HEK293 (cell line): ENCODE measurements around the gene S1PR1.

Experiments
- GLIS2 ChIP-seq: fragments of 450-650 bp; formaldehyde crosslinking; IDR thresholded peaks from 2 replicates; pipeline ENCODE4 v1.5.1; 2016; ENCODE audit warnings: missing biosample characterization, missing genetic modification characterization
- IKZF3 ChIP-seq: fragments of 450-650 bp; IDR thresholded peaks from 2 replicates; pipeline ENCODE4 v1.5.0; 2018; ENCODE audit warnings: missing biosample characterization, mild to moderate bottlenecking, missing genetic modification characterization, moderate library complexity
- KLF7 ChIP-seq: fragments of 450-650 bp; formaldehyde crosslinking; IDR thresholded peaks from 2 replicates; pipeline ENCODE4 v1.5.1; 2016; ENCODE audit warnings: missing biosample characterization, missing genetic modification characterization, borderline replicate concordance
- SETDB1 ChIP-seq: IDR thresholded peaks from one replicate; pipeline ENCODE4 v1.6.1; 2017; ENCODE audit warnings: mild to moderate bottlenecking, low read length, moderate library complexity, mixed read lengths; ENCODE audit not compliant: insufficient read length
- SP7 ChIP-seq: fragments of 450-650 bp; formaldehyde crosslinking; IDR thresholded peaks from 2 replicates; pipeline ENCODE4 v1.5.1; 2016; ENCODE audit warnings: missing biosample characterization, missing genetic modification characterization
- TRIM28 ChIP-seq: IDR thresholded peaks from 2 replicates; pipeline ENCODE4 v1.6.1; 2011; ENCODE audit warnings: low read length, control low read depth, borderline replicate concordance
- ZBTB1 ChIP-seq: fragments of 450-650 bp; formaldehyde crosslinking; IDR thresholded peaks from 2 replicates; pipeline ENCODE4 v1.5.1; 2016; ENCODE audit warnings: missing biosample characterization, missing genetic modification characterization
- ZBTB17 ChIP-seq: fragments of 450-650 bp; formaldehyde crosslinking; IDR thresholded peaks from 2 replicates; pipeline ENCODE4 v1.5.1; 2016; ENCODE audit warnings: missing biosample characterization, missing genetic modification characterization
- ZFP69B ChIP-seq: fragments of 450-650 bp; formaldehyde crosslinking; IDR thresholded peaks from 2 replicates; pipeline ENCODE4 v1.5.1; 2016; ENCODE audit warnings: missing biosample characterization, missing genetic modification characterization
- ZNF16 ChIP-seq: fragments of 450-650 bp; formaldehyde crosslinking; IDR thresholded peaks from 2 replicates; pipeline ENCODE4 v1.5.1; 2016; ENCODE audit warnings: low read depth, missing biosample characterization, missing genetic modification characterization
- ZNF174 ChIP-seq: fragments of 450-650 bp; formaldehyde crosslinking; IDR thresholded peaks from 2 replicates; pipeline ENCODE4 v1.5.0; 2017; ENCODE audit warnings: missing biosample characterization, mild to moderate bottlenecking, missing genetic modification characterization
- ZNF416 ChIP-seq: fragments of 450-650 bp; formaldehyde crosslinking; IDR thresholded peaks from 2 replicates; pipeline ENCODE4 v1.5.1; 2016; ENCODE audit warnings: missing biosample characterization, missing genetic modification characterization
- ZNF629 ChIP-seq: fragments of 450-650 bp; formaldehyde crosslinking; IDR thresholded peaks from 2 replicates; pipeline ENCODE4 v1.5.1; 2017; ENCODE audit warnings: missing biosample characterization, missing genetic modification characterization
- ZNF747 ChIP-seq: fragments of 450-650 bp; formaldehyde crosslinking; IDR thresholded peaks from 2 replicates; pipeline ENCODE4 v1.5.1; 2016; ENCODE audit warnings: missing biosample characterization, missing genetic modification characterization
- ZNF776 ChIP-seq: fragments of 450-650 bp; formaldehyde crosslinking; IDR thresholded peaks from 2 replicates; pipeline ENCODE4 v1.5.0; 2017; ENCODE audit warnings: missing biosample characterization, missing genetic modification characterization, borderline replicate concordance
- ZNF777 ChIP-seq: fragments of 450-650 bp; formaldehyde crosslinking; IDR thresholded peaks from 2 replicates; pipeline ENCODE4 v1.5.1; 2017; ENCODE audit warnings: missing biosample characterization, missing genetic modification characterization, borderline replicate concordance
- ZSCAN16 ChIP-seq: fragments of 450-650 bp; formaldehyde crosslinking; IDR thresholded peaks from 2 replicates; pipeline ENCODE4 v1.5.1; 2016; ENCODE audit warnings: missing biosample characterization, missing genetic modification characterization
- TF ChIP-seq, protein P1 (sequence below): fragments of 450-650 bp; formaldehyde crosslinking; IDR thresholded peaks from 2 replicates; pipeline ENCODE4 v1.5.1; 2017; ENCODE audit warnings: missing biosample characterization, missing genetic modification characterization
- TF ChIP-seq, protein P2 (sequence below): fragments of 450-650 bp; formaldehyde crosslinking; conservative IDR thresholded peaks from 2 replicates; pipeline ENCODE4 v1.5.1; 2016; ENCODE audit warnings: low read depth, missing biosample characterization, missing genetic modification characterization
- TF ChIP-seq, protein P3 (sequence below): fragments of 450-650 bp; formaldehyde crosslinking; IDR thresholded peaks from 2 replicates; pipeline ENCODE4 v1.5.1; 2016; ENCODE audit warnings: missing biosample characterization, missing genetic modification characterization
- TF ChIP-seq, protein P4 (sequence below): fragments of 450-650 bp; formaldehyde crosslinking; conservative IDR thresholded peaks from 2 replicates; pipeline ENCODE4 v1.5.1; 2016; ENCODE audit warnings: low read depth, missing biosample characterization, missing genetic modification characterization
- TF ChIP-seq, protein P5 (sequence below): fragments of 450-650 bp; formaldehyde crosslinking; IDR thresholded peaks from 2 replicates; pipeline ENCODE4 v1.5.1; 2016; ENCODE audit warnings: missing biosample characterization, missing genetic modification characterization
- TF ChIP-seq, protein P6 (sequence below): fragments of 450-650 bp; formaldehyde crosslinking; IDR thresholded peaks from 2 replicates; pipeline ENCODE4 v1.5.1; 2016; ENCODE audit warnings: missing biosample characterization, missing genetic modification characterization

The S1PR1 gene

DNA sequence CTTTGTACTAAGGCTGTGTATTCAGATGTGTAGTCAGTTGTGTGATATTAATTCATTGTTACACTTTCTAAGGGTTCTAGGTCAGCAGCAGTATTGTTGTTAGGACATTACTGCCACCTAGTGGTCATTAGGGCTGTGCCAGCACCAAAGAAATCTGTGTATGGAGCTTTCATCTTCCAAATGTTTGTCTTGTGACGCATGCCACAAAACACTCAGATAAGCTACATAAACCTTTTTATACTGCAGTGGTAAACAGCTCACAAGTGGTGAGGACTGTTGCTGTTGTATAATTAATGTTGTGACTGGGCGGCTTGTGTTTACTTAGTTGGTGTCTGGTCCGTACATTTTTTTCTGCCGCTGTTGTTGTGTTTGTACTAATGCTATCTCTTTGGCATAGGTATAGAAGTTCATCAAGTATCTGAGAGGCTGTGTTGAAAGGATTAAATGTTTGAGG is 51.7 kb downstream of the S1PR1 start (continued):
- TF ChIP-seq ZNF16: no peak
- 0 out of 2 replicates have a peak, but pooled peaks have one; percentile 35 for TF ChIP-seq ZFP69B (tag by site-specific recombination)
- TF ChIP-seq ZSCAN16 (tag by site-specific recombination): no peak
- no peak for TF ChIP-seq ZNF747 (tag by site-specific recombination)
- no peak for TF ChIP-seq KLF7 (tag by site-specific recombination)
- no peak for TF ChIP-seq GLIS2 (tag by site-specific recombination)
- TF ChIP-seq, protein P1, sequence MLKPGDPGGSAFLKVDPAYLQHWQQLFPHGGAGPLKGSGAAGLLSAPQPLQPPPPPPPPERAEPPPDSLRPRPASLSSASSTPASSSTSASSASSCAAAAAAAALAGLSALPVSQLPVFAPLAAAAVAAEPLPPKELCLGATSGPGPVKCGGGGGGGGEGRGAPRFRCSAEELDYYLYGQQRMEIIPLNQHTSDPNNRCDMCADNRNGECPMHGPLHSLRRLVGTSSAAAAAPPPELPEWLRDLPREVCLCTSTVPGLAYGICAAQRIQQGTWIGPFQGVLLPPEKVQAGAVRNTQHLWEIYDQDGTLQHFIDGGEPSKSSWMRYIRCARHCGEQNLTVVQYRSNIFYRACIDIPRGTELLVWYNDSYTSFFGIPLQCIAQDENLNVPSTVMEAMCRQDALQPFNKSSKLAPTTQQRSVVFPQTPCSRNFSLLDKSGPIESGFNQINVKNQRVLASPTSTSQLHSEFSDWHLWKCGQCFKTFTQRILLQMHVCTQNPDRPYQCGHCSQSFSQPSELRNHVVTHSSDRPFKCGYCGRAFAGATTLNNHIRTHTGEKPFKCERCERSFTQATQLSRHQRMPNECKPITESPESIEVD: peak; percentile 84
- TF ChIP-seq ZNF777 (tag by site-specific recombination): no peak
- no peak; the same call in 1 of the 2 replicates for TF ChIP-seq ZBTB1 (tag by site-specific recombination)
- TF ChIP-seq, protein P2, sequence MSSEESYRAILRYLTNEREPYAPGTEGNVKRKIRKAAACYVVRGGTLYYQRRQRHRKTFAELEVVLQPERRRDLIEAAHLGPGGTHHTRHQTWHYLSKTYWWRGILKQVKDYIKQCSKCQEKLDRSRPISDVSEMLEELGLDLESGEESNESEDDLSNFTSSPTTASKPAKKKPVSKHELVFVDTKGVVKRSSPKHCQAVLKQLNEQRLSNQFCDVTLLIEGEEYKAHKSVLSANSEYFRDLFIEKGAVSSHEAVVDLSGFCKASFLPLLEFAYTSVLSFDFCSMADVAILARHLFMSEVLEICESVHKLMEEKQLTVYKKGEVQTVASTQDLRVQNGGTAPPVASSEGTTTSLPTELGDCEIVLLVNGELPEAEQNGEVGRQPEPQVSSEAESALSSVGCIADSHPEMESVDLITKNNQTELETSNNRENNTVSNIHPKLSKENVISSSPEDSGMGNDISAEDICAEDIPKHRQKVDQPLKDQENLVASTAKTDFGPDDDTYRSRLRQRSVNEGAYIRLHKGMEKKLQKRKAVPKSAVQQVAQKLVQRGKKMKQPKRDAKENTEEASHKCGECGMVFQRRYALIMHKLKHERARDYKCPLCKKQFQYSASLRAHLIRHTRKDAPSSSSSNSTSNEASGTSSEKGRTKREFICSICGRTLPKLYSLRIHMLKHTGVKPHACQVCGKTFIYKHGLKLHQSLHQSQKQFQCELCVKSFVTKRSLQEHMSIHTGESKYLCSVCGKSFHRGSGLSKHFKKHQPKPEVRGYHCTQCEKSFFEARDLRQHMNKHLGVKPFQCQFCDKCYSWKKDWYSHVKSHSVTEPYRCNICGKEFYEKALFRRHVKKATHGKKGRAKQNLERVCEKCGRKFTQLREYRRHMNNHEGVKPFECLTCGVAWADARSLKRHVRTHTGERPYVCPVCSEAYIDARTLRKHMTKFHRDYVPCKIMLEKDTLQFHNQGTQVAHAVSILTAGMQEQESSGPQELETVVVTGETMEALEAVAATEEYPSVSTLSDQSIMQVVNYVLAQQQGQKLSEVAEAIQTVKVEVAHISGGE (tag by site-specific recombination): no peak
- TF ChIP-seq ZNF416 (tag by site-specific recombination): no peak
- TF ChIP-seq TRIM28: peak; percentile 79
- peak; percentile 76 for TF ChIP-seq IKZF3 (tag by site-specific recombination)
- TF ChIP-seq SP7 (tag by site-specific recombination): peak; percentile 96
- no peak for TF ChIP-seq SETDB1
- TF ChIP-seq ZNF629 (tag by site-specific recombination): peak; percentile 86
- TF ChIP-seq ZBTB17 (tag by site-specific recombination): no peak; the same call in 1 of the 2 replicates
- TF ChIP-seq, protein P3, sequence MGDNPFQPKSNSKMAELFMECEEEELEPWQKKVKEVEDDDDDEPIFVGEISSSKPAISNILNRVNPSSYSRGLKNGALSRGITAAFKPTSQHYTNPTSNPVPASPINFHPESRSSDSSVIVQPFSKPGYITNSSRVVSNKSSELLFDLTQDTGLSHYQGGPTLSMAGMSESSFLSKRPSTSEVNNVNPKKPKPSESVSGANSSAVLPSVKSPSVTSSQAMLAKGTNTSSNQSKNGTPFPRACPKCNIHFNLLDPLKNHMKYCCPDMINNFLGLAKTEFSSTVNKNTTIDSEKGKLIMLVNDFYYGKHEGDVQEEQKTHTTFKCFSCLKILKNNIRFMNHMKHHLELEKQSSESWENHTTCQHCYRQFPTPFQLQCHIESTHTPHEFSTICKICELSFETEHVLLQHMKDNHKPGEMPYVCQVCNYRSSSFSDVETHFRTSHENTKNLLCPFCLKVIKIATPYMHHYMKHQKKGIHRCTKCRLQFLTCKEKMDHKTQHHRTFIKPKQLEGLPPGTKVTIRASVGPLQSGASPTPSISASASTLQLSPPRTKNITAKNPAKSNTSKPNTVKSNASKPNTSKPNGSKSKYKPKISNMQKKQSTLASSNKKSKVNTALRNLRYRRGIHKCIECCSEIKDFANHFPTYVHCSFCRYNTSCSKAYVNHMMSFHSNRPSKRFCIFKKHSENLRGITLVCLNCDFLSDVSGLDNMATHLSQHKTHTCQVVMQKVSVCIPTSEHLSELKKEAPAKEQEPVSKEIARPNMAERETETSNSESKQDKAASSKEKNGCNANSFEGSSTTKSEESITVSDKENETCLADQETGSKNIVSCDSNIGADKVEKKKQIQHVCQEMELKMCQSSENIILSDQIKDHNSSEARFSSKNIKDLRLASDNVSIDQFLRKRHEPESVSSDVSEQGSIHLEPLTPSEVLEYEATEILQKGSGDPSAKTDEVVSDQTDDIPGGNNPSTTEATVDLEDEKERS (tag by site-specific recombination): no peak
- TF ChIP-seq ZNF776: no peak
- no peak for TF ChIP-seq ZNF174
- TF ChIP-seq, protein P4, sequence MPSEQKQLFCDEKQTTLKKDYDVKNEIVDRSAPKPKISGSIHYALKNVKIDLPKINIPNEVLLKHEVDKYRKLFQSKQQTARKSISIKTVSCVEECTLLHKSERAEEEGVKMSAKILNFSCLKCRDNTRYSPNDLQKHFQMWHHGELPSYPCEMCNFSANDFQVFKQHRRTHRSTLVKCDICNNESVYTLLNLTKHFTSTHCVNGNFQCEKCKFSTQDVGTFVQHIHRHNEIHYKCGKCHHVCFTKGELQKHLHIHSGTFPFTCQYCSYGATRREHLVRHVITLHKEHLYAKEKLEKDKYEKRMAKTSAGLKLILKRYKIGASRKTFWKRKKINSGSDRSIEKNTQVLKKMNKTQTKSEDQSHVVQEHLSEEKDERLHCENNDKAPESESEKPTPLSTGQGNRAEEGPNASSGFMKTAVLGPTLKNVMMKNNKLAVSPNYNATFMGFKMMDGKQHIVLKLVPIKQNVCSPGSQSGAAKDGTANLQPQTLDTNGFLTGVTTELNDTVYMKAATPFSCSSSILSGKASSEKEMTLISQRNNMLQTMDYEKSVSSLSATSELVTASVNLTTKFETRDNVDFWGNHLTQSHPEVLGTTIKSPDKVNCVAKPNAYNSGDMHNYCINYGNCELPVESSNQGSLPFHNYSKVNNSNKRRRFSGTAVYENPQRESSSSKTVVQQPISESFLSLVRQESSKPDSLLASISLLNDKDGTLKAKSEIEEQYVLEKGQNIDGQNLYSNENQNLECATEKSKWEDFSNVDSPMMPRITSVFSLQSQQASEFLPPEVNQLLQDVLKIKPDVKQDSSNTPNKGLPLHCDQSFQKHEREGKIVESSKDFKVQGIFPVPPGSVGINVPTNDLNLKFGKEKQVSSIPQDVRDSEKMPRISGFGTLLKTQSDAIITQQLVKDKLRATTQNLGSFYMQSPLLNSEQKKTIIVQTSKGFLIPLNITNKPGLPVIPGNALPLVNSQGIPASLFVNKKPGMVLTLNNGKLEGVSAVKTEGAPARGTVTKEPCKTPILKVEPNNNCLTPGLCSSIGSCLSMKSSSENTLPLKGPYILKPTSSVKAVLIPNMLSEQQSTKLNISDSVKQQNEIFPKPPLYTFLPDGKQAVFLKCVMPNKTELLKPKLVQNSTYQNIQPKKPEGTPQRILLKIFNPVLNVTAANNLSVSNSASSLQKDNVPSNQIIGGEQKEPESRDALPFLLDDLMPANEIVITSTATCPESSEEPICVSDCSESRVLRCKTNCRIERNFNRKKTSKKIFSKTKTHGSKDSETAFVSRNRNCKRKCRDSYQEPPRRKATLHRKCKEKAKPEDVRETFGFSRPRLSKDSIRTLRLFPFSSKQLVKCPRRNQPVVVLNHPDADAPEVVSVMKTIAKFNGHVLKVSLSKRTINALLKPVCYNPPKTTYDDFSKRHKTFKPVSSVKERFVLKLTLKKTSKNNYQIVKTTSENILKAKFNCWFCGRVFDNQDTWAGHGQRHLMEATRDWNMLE (tag by site-specific recombination): no peak
- TF ChIP-seq, protein P5, sequence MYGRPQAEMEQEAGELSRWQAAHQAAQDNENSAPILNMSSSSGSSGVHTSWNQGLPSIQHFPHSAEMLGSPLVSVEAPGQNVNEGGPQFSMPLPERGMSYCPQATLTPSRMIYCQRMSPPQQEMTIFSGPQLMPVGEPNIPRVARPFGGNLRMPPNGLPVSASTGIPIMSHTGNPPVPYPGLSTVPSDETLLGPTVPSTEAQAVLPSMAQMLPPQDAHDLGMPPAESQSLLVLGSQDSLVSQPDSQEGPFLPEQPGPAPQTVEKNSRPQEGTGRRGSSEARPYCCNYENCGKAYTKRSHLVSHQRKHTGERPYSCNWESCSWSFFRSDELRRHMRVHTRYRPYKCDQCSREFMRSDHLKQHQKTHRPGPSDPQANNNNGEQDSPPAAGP: peak; percentile 54; the same call in 1 of the 2 replicates
- TF ChIP-seq, protein P6, sequence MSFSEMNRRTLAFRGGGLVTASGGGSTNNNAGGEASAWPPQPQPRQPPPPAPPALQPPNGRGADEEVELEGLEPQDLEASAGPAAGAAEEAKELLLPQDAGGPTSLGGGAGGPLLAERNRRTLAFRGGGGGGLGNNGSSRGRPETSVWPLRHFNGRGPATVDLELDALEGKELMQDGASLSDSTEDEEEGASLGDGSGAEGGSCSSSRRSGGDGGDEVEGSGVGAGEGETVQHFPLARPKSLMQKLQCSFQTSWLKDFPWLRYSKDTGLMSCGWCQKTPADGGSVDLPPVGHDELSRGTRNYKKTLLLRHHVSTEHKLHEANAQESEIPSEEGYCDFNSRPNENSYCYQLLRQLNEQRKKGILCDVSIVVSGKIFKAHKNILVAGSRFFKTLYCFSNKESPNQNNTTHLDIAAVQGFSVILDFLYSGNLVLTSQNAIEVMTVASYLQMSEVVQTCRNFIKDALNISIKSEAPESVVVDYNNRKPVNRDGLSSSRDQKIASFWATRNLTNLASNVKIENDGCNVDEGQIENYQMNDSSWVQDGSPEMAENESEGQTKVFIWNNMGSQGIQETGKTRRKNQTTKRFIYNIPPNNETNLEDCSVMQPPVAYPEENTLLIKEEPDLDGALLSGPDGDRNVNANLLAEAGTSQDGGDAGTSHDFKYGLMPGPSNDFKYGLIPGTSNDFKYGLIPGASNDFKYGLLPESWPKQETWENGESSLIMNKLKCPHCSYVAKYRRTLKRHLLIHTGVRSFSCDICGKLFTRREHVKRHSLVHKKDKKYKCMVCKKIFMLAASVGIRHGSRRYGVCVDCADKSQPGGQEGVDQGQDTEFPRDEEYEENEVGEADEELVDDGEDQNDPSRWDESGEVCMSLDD: no peak
